Neural cell (in vitro differentiated cells): ENCODE results near the gene ADK. TPM values are rescaled to one million over a fixed set of nuclear protein-coding genes. Genes with fewer than 3 reads are reported as not detected.
A peak's percentile ranks its signal among the peaks of the same experiment; 100 is the strongest.

ENCODE experiments used
- H2AFZ ChIP-seq: fragments of 200-600, 300-800 bp; sonication (generic), shearing (Covaris generic); 2 replicates; pipeline ENCODE4 v1.6.0; 2014; ENCODE audit warnings: low read depth, mild to moderate bottlenecking, antibody characterized with exemption, low read length, moderate library complexity
- H3F3A ChIP-seq: fragments of 200-600 bp; shearing (Covaris generic); 2 replicates; pipeline ENCODE4 v1.6.1; 2016; ENCODE audit warnings: mild to moderate bottlenecking, moderate library complexity, mixed read lengths, antibody characterized with exemption, low read length; ENCODE audit not compliant: insufficient read depth, poor library complexity, severe bottlenecking
- H3K27ac ChIP-seq: fragments of 200-600, 300-800 bp; sonication (generic), shearing (Covaris generic); 2 replicates; pipeline ENCODE4 v1.5.1; 2014; ENCODE audit warnings: mild to moderate bottlenecking, low read length, moderate library complexity
- H3K27me3 ChIP-seq: fragments of 300-800, 200-600 bp; sonication (generic), shearing (Covaris generic); 2 replicates; pipeline ENCODE4 v1.6.0; 2014; ENCODE audit warnings: mild to moderate bottlenecking, low read depth, low read length, moderate library complexity; ENCODE audit not compliant: insufficient read depth
- H3K36me3 ChIP-seq: fragments of 300-800, 200-600 bp; sonication (generic), shearing (Covaris generic); 2 replicates; pipeline ENCODE4 v1.5.1; 2014; ENCODE audit warnings: mild to moderate bottlenecking, antibody characterized with exemption, low read length, moderate library complexity; ENCODE audit not compliant: insufficient read depth
- H3K4me2 ChIP-seq: fragments of 300-800, 200-600 bp; sonication (generic), shearing (Covaris generic); 2 replicates; pipeline ENCODE4 v1.6.0; 2014; ENCODE audit warnings: mild to moderate bottlenecking, low read length
- H3K4me3 ChIP-seq: fragments of 300-800, 200-600 bp; sonication (generic), shearing (Covaris generic); 2 replicates; pipeline ENCODE4 v1.5.1; 2014; ENCODE audit warnings: mild to moderate bottlenecking, low read length, moderate library complexity
- H3K79me2 ChIP-seq: fragments of 200-600 bp; shearing (Covaris generic); replicated peaks from 2 replicates; pipeline ENCODE4 v1.6.0; 2014; ENCODE audit warnings: mild to moderate bottlenecking, low read length, moderate library complexity; ENCODE audit not compliant: insufficient read depth
- H3K9ac ChIP-seq: fragments of 300-800, 200-600 bp; sonication (generic), shearing (Covaris generic); 2 replicates; pipeline ENCODE4 v1.6.1; 2016; ENCODE audit warnings: mild to moderate bottlenecking, low read length, mixed read lengths
- H3K9me2 ChIP-seq: fragments of 200-600 bp; shearing (Covaris generic); 2 replicates; pipeline ENCODE4 v1.6.1; 2016; ENCODE audit warnings: mild to moderate bottlenecking, low read length, mixed read lengths; ENCODE audit not compliant: insufficient read depth
- H3K9me3 ChIP-seq: fragments of 200-600, 300-800 bp; sonication (generic), shearing (Covaris generic); 2 replicates; pipeline ENCODE4 v1.6.1; 2016; ENCODE audit warnings: mild to moderate bottlenecking, mixed run types, low read length, moderate library complexity, mixed read lengths
- H4K20me1 ChIP-seq: fragments of 200-600 bp; shearing (Covaris generic); 2 replicates; pipeline ENCODE4 v1.6.1; 2016; ENCODE audit warnings: mild to moderate bottlenecking, mixed run types; ENCODE audit not compliant: insufficient read depth
- CTCF ChIP-seq: fragments of 450-650 bp; IDR thresholded peaks from 2 replicates; pipeline ENCODE4 v1.5.1; 2014; ENCODE audit warnings: antibody characterized with exemption, mild to moderate bottlenecking, moderate library complexity; ENCODE audit not compliant: poor library complexity, severe bottlenecking
- EP300 ChIP-seq: fragments of 450-650 bp; conservative IDR thresholded peaks from 2 replicates; pipeline ENCODE4 v1.6.1; 2014; ENCODE audit warnings: antibody characterized with exemption, mild to moderate bottlenecking, moderate library complexity; ENCODE audit not compliant: poor library complexity, severe bottlenecking
- EZH2 ChIP-seq: fragments of 200-600, 300-800 bp; shearing (Covaris generic), sonication (generic); IDR thresholded peaks from 2 replicates; pipeline ENCODE4 v1.6.1; 2014; ENCODE audit warnings: antibody characterized with exemption, low read length, borderline replicate concordance, mild to moderate bottlenecking; ENCODE audit not compliant: insufficient read depth, poor library complexity, severe bottlenecking
- MXI1 ChIP-seq: fragments of 450-650 bp; conservative IDR thresholded peaks from 2 replicates; pipeline ENCODE4 v1.6.1; 2014; ENCODE audit warnings: antibody characterized with exemption, mild to moderate bottlenecking; ENCODE audit not compliant: poor library complexity, severe bottlenecking
- POLR2AphosphoS5 ChIP-seq: IDR thresholded peaks from 2 replicates; pipeline ENCODE4 v1.6.1; 2012
- RAD21 ChIP-seq: fragments of 450-650 bp; conservative IDR thresholded peaks from 2 replicates; pipeline ENCODE4 v1.6.1; 2014; ENCODE audit warnings: antibody characterized with exemption, mild to moderate bottlenecking, moderate library complexity
- REST ChIP-seq: IDR thresholded peaks from 2 replicates; pipeline ENCODE4 v1.6.1; 2012; ENCODE audit warnings: borderline replicate concordance
- SMC3 ChIP-seq: fragments of 450-650 bp; conservative IDR thresholded peaks from 2 replicates; pipeline ENCODE4 v1.6.1; 2014; ENCODE audit warnings: antibody characterized with exemption, mild to moderate bottlenecking, moderate library complexity; ENCODE audit not compliant: poor library complexity
- TAF1 ChIP-seq: IDR thresholded peaks from 2 replicates; pipeline ENCODE4 v1.6.1; 2012; ENCODE audit warnings: low read depth
- polyA plus RNA-seq: library from polyadenylated mRNA; depleted of rRNA; stranded (reverse); fragments of >200 nt; gene quantifications from 2 replicates; pipeline ENCODE4 v1.2.3, GENCODE V29; 2014

The ADK gene
- polyA plus RNA-seq, 1 donor from 2014 or later, result 19.5 TPM

GRCh38 chr10:74417397-74417796 lies 266.4 kb downstream of the ADK start:
- Histone ChIP-seq H2AFZ (no peak overlapping the region), H3K27me3 (no peaks in the 10 kb centered on the region), H3K9ac (peak overlapping the region; percentile 63), H3K4me3 (peak overlapping the region; percentile 52), H3K27ac (peak overlapping the region; percentile 94), H3F3A (peaks cover 5% of the 10 kb centered on the region), H3K79me2 (no peaks in the 10 kb centered on the region), H3K4me2 (peak overlapping the region; percentile 70), H4K20me1 (no peaks in the 10 kb centered on the region), H3K9me3 (no peaks in the 10 kb centered on the region), H3K36me3 (no peaks in the 10 kb centered on the region), H3K9me2 (no peaks in the 10 kb centered on the region)
- no peak for TF ChIP-seq MXI1
- TF ChIP-seq EZH2, result no peak
- peak; percentile 80 for TF ChIP-seq POLR2AphosphoS5
- TF ChIP-seq SMC3, result no peak
- peak; percentile 87 for TF ChIP-seq EP300
- TF ChIP-seq REST, result peak; percentile 86
- peak; percentile 27 for TF ChIP-seq RAD21
- TF ChIP-seq TAF1, result no peak

- Histone ChIP-seq H3K4me2 (peak overlapping the region; percentile 70), H3K27ac (peak overlapping the region; percentile 94)
Measured at GRCh38 chr10:74418285-74418872, 267.4 kb downstream of the ADK start.

More at GRCh38 chr10:74418285-74418872, 267.4 kb downstream of the ADK start:
- H3K9me2 ChIP-seq, result no peaks in the 10 kb centered on the region
- no peaks in the 10 kb centered on the region for H3K79me2 ChIP-seq
- H4K20me1 ChIP-seq, result no peaks in the 10 kb centered on the region
- peaks cover 5% of the 10 kb centered on the region for H3F3A ChIP-seq
- peak overlapping the region; percentile 52 for H3K4me3 ChIP-seq
- TF ChIP-seq EZH2 (no peak), EP300 (peak; percentile 83), REST (peak; percentile 62), POLR2AphosphoS5 (peak; percentile 72), MXI1 (no peak), TAF1 (peak; percentile 65), RAD21 (peak; percentile 52), CTCF (no peak), SMC3 (peak; percentile 52)
- H3K27me3 ChIP-seq, result no peaks in the 10 kb centered on the region
- no peaks in the 10 kb centered on the region for H3K36me3 ChIP-seq
- peak overlapping the region; percentile 37 for H2AFZ ChIP-seq
- no peaks in the 10 kb centered on the region for H3K9me3 ChIP-seq
- H3K9ac ChIP-seq, result peak overlapping the region; percentile 63
